ENCODE data around the gene NUB1. TPM values are rescaled to one million over a fixed set of nuclear protein-coding genes. Genes with fewer than 3 reads are reported as not detected.

NUB1 gene
- total and polyA plus RNA-seq, 7 donors: 23.6 to 56.2 (median 46.0) TPM

DNA sequence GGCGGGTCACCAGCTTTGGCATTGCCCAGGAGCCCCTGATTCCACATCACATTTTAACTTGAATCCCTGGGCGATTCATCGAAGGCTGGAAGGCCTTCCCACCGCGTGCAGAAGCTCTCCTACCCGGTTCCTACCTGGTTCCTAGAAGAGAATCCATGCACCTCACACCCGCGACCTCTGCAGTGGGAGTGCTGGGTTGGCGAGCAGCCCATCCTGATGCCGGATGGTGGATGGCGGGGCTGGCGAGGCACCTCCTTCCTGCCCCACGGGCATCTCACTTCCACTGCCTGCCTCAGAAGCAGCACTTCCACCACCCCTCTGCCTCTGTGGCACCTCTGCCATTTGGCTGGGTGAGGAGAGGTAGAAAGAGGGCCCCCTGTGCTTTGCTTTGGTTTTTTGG is 32.0 kb downstream of the NUB1 start:
- DNase-seq (no peak), ATAC-seq (no peak)
- intact Hi-C loops (cut with DNase I): no loop called here
- no peaks in the 10 kb centered on the region for H3K9me3 ChIP-seq
- H3K4me1 ChIP-seq: no peaks in the 10 kb centered on the region
- peaks cover 2 to 96% of the 10 kb centered on the region in 2 donors for H3K36me3 ChIP-seq (ENCODE audit: insufficient read depth in 1 of 2, low read depth in 1 of 2)
- H3K27ac ChIP-seq: no peak overlapping the region
- TF ChIP-seq, protein P1, sequence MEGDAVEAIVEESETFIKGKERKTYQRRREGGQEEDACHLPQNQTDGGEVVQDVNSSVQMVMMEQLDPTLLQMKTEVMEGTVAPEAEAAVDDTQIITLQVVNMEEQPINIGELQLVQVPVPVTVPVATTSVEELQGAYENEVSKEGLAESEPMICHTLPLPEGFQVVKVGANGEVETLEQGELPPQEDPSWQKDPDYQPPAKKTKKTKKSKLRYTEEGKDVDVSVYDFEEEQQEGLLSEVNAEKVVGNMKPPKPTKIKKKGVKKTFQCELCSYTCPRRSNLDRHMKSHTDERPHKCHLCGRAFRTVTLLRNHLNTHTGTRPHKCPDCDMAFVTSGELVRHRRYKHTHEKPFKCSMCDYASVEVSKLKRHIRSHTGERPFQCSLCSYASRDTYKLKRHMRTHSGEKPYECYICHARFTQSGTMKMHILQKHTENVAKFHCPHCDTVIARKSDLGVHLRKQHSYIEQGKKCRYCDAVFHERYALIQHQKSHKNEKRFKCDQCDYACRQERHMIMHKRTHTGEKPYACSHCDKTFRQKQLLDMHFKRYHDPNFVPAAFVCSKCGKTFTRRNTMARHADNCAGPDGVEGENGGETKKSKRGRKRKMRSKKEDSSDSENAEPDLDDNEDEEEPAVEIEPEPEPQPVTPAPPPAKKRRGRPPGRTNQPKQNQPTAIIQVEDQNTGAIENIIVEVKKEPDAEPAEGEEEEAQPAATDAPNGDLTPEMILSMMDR (IDR thresholded peaks at IDR 0.05): no peak
- WGBS, 3 donors: 85 to 89% (median 88%) methylated on average over 13 of the region's 13 CpGs
- H3K27me3 ChIP-seq (ENCODE audit: insufficient read depth in 3 of 3, low read length in 2 of 3): no peaks in the 10 kb centered on the region
- H3K4me3 ChIP-seq: no peak overlapping the region

DNA sequence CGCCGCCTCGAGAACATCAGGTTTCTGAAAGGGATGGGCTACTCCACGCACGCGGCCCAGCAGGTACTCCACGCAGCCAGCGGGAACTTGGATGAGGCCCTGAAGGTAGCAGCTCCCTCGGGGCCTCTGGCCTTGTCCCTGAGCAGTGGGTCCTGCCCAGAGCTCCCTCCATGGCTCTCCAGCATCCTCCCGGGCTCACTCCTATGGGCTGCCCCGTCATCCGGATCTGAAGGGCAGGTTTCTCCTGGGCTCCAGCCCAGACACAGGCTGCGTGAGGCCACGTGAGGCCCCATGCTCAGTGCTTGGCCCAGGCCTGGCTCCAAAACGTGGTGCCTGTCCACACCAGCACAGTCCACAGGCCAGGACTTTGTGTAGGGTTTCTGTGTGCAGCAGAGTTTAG is 32.5 kb downstream of the NUB1 start:
- TF ChIP-seq, protein P1 (IDR thresholded peaks at IDR 0.05): no peak
- DNase-seq (peak in 1 of 2 donors; percentile 45), ATAC-seq (no peak)
- no peak overlapping the region for H3K4me3 ChIP-seq
- H3K9me3 ChIP-seq: no peaks in the 10 kb centered on the region
- peaks cover 0 to 91% of the 10 kb centered on the region in 2 donors for H3K36me3 ChIP-seq (ENCODE audit: insufficient read depth in 1 of 2, low read depth in 1 of 2)
- 87% methylated on average over 15 of the region's 15 CpGs for WGBS, 3 donors
- no peaks in the 10 kb centered on the region for H3K27me3 ChIP-seq (ENCODE audit: insufficient read depth in 3 of 3, low read length in 2 of 3)
- intact Hi-C loops (cut with DNase I): no loop called here
- H3K4me1 ChIP-seq: no peaks in the 10 kb centered on the region
- no peak overlapping the region for H3K27ac ChIP-seq

DNA sequence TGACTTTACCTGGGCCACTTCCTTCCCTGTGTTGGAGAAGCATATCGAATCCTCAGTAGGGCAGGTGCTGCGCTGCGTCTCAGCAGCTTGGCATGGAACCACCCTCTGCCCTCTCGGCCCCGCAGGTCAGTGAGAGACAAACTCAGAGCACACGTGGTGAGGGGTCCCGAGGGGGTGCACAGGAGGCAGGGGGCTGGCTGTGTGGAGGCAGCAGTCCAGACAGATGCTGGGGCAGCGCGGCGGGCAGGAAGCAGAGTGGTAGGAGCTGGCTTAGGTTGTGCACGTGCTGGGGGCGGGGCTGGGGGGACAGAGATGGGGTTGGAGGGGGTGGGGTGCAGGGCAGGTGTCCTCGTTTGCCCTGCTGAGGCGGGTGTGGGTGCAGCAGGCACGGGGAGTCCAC is 33.1 kb downstream of the NUB1 start:
- ATAC-seq: no peak
- DNase-seq: peak in 1 of 2 donors; percentile 50

DNA sequence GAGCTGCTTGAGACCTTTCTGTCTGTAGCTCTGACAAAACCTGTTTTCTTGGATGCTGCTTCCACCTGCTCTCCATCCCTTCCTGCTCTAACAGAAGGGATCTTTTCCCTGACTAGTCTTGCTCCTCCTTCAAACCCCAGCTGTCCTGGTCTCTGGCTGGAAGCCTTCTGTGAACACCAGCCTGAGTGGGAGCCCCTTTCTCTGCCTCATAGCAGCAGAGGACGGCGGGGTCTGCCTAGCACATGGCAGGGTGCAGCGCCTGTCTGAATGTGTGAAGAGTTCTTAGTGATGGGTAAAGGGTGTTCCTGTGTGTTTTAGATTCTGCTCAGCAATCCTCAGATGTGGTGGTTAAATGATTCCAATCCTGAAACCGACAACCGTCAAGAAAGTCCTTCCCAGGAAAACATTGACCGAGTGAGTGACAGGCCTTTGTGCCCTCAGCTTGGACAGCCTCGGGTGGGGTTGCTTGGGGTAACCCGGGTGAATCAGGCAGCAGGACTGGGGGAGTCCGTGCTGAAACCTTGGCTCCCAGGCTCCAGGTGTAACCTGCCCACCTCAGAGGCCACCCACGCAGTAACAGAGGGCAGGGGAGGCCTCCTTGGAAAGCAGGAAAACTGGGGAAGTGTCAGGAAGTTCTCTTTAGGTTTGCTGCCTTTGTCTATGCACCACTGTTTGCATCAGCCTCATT is 34.1 kb downstream of the NUB1 start:
- no peaks in the 10 kb centered on the region for H3K27me3 ChIP-seq (ENCODE audit: insufficient read depth in 3 of 3, low read length in 2 of 3)
- 90 to 92% (median 92%) methylated on average over 10 of the region's 10 CpGs for WGBS, 3 donors
- H3K4me3 ChIP-seq: no peak overlapping the region
- H3K36me3 ChIP-seq (ENCODE audit: insufficient read depth in 1 of 2, low read depth in 1 of 2): peaks cover 0 to 75% of the 10 kb centered on the region in 2 donors
- DNase-seq (no peak), ATAC-seq (no peak)
- H3K4me1 ChIP-seq: no peaks in the 10 kb centered on the region
- TF ChIP-seq, protein P1 (IDR thresholded peaks at IDR 0.05): no peak
- no peaks in the 10 kb centered on the region for H3K9me3 ChIP-seq
- intact Hi-C loops (cut with DNase I): loop anchor here in 1 of 2 donors (5.0 kb wide), 1 partner anchor 57 kb away; no protein-coding TSS in a partner anchor
- H3K27ac ChIP-seq: no peak overlapping the region

More for the DNA sequence above, 33.1 kb downstream of the NUB1 start:
- WGBS, 3 donors: 81 to 85% (median 85%) methylated on average over 15 of the region's 15 CpGs
- no peaks in the 10 kb centered on the region for H3K4me1 ChIP-seq
- H3K27ac ChIP-seq: no peak overlapping the region
- TF ChIP-seq, protein P1 (IDR thresholded peaks at IDR 0.05): no peak
- H3K9me3 ChIP-seq: no peaks in the 10 kb centered on the region
- peaks cover 0 to 85% of the 10 kb centered on the region in 2 donors for H3K36me3 ChIP-seq (ENCODE audit: insufficient read depth in 1 of 2, low read depth in 1 of 2)
- intact Hi-C loops (cut with DNase I): loop anchor here in 1 of 2 donors (5.0 kb wide), 1 partner anchor 58 kb away; no protein-coding TSS in a partner anchor
- H3K27me3 ChIP-seq (ENCODE audit: insufficient read depth in 3 of 3, low read length in 2 of 3): no peaks in the 10 kb centered on the region
- H3K4me3 ChIP-seq: no peak overlapping the region
